Endothelial cell of umbilical vein (primary cell): ENCODE data around the gene PTPN3. TPM values are rescaled to one million over a fixed set of nuclear protein-coding genes. Genes with fewer than 3 reads are reported as not detected.

Source experiments
- BruUV-seq: library from RNA; stranded (reverse); fragments of 400-500 nt; replicated peaks from 2 replicates; lab custom pipeline; 2021; lab: Mats Ljungman, UMichigan
- CTCF ChIA-PET: fragments of 300-600, 350-600 bp; sonication (Branson Sonifier 250); formaldehyde crosslinking; loops from one replicate; lab custom pipeline; 2021; ENCODE audit warnings: antibody characterized with exemption, inconsistent platforms; lab: Charles Lee
- POLR2A ChIA-PET: fragments of 300-600, 350-600 bp; sonication (Branson Sonifier 250); formaldehyde crosslinking; loops from one replicate; lab custom pipeline; 2021; ENCODE audit warnings: antibody characterized with exemption, inconsistent platforms; lab: Charles Lee
- DNase-seq: peaks from one replicate; pipeline ENCODE4 v3.0.0-alpha.2; 2011; ENCODE audit warnings: low read depth, low spot score
- FAIRE-seq: peaks from 2 replicates; lab custom pipeline; 2011; peaks lifted over from hg19 to GRCh38; lab: Jason Lieb, UNC
- H2AFZ ChIP-seq: 2 replicates; pipeline ENCODE4 v1.6.0; 2012; ENCODE audit warnings: low read depth, low read length, control low read depth, inconsistent platforms
- H3K27ac ChIP-seq: 2 replicates; pipeline ENCODE4 v1.5.1; 2011; ENCODE audit warnings: low read depth, mild to moderate bottlenecking, control low read depth, low read length, moderate library complexity; ENCODE audit not compliant: insufficient read depth
- H3K27me3 ChIP-seq, 2 experiments: 2 replicates each; pipeline versions ENCODE4 v1.6.0 to v1.6.1; 2011; ENCODE audit warnings: low read length in 2 of 2, mixed read lengths in 1 of 2; ENCODE audit not compliant: control insufficient read depth in 2 of 2, insufficient read depth in 2 of 2
- H3K36me3 ChIP-seq, 2 experiments: 2 replicates in 1 of 2; 3 replicates in 1 of 2; pipeline ENCODE4 v1.5.1; 2011; ENCODE audit warnings: low read length in 2 of 2, mild to moderate bottlenecking in 1 of 2, moderate library complexity in 1 of 2; ENCODE audit not compliant: control insufficient read depth in 2 of 2, insufficient read depth in 2 of 2; ENCODE audit errors: extremely low read depth in 1 of 2
- H3K4me1 ChIP-seq: 3 replicates; pipeline ENCODE4 v1.5.1; 2011; ENCODE audit warnings: mild to moderate bottlenecking, low read length; ENCODE audit not compliant: control insufficient read depth, insufficient read depth; ENCODE audit errors: extremely low read depth
- H3K4me2 ChIP-seq: 2 replicates; pipeline ENCODE4 v1.6.1; 2011; ENCODE audit warnings: low read length, control low read depth, mixed read lengths; ENCODE audit not compliant: insufficient read depth
- H3K4me3 ChIP-seq, 3 experiments: fragments of 200-600 bp in 1 of 3; sonication (generic), shearing (Covaris generic) in 1 of 3; replicated peaks in 1 of 3; 2 replicates each; pipeline ENCODE4 v1.5.1; 2011 to 2016; ENCODE audit warnings: control low read depth in 3 of 3, low read length in 3 of 3, mild to moderate bottlenecking in 2 of 3, inconsistent platforms in 1 of 3, low read depth in 1 of 3, moderate library complexity in 1 of 3; ENCODE audit not compliant: insufficient read depth in 1 of 3
- H3K79me2 ChIP-seq: 2 replicates; pipeline ENCODE4 v1.6.0; 2012; ENCODE audit warnings: low read length, inconsistent platforms; ENCODE audit not compliant: control insufficient read depth, insufficient read depth
- H3K9ac ChIP-seq: replicated peaks from 2 replicates; pipeline ENCODE3; 2011; ENCODE audit warnings: low read length, control low read depth; ENCODE audit not compliant: insufficient read depth; ENCODE audit errors: extremely low read depth
- H3K9me1 ChIP-seq: replicated peaks from 3 replicates; pipeline ENCODE4 v1.6.0; 2011; ENCODE audit warnings: mild to moderate bottlenecking, low read length; ENCODE audit not compliant: control insufficient read depth, insufficient read depth; ENCODE audit errors: extremely low read depth
- H3K9me3 ChIP-seq: replicated peaks from 2 replicates; pipeline ENCODE4 v1.5.1; 2012; ENCODE audit warnings: low read length, inconsistent platforms; ENCODE audit not compliant: control insufficient read depth, insufficient read depth
- H4K20me1 ChIP-seq: replicated peaks from 2 replicates; pipeline ENCODE3; 2011; ENCODE audit warnings: mild to moderate bottlenecking, low read length; ENCODE audit not compliant: control insufficient read depth, insufficient read depth; ENCODE audit errors: extremely low read depth
- EZH2 ChIP-seq: IDR thresholded peaks from 2 replicates; pipeline ENCODE4 v1.6.1; 2012; ENCODE audit warnings: borderline replicate concordance, low read depth, mild to moderate bottlenecking, moderate library complexity, low read length, inconsistent platforms; ENCODE audit not compliant: severe bottlenecking
- FOS ChIP-seq: IDR thresholded peaks from 2 replicates; pipeline ENCODE4 v1.6.1; 2011; ENCODE audit warnings: mild to moderate bottlenecking, low read length, moderate library complexity, borderline replicate concordance; ENCODE audit not compliant: insufficient read depth
- GATA2 ChIP-seq: IDR thresholded peaks from 2 replicates; pipeline ENCODE4 v1.7.0; 2011; ENCODE audit warnings: low read depth, mild to moderate bottlenecking, moderate library complexity, mixed read lengths, low read length; ENCODE audit not compliant: insufficient read length, insufficient read depth
- JUN ChIP-seq: IDR thresholded peaks from 2 replicates; pipeline ENCODE4 v1.6.1; 2011; ENCODE audit warnings: borderline replicate concordance, low read depth; ENCODE audit not compliant: insufficient read length, insufficient read depth
- MAX ChIP-seq: IDR thresholded peaks from 2 replicates; pipeline ENCODE4 v1.6.1; 2011; ENCODE audit not compliant: insufficient read depth, insufficient read length
- MYC ChIP-seq: IDR thresholded peaks from one replicate; pipeline ENCODE4 v1.6.1; 2011; ENCODE audit warnings: mild to moderate bottlenecking, low read depth, low read length
- POLR2A ChIP-seq: IDR thresholded peaks from 2 replicates; pipeline ENCODE4 v1.6.1; 2012; ENCODE audit warnings: low read depth, mild to moderate bottlenecking, control low read depth, low read length
- POLR2AphosphoS5 ChIP-seq: IDR thresholded peaks from 2 replicates; pipeline ENCODE4 v1.6.1; 2012; ENCODE audit warnings: low read depth, mild to moderate bottlenecking, control low read depth, low read length, moderate library complexity; ENCODE audit not compliant: insufficient read depth
- dilution Hi-C: fragments of 300-500 bp; cut with MboI; formaldehyde crosslinking; loops from one replicate; pipeline ENCODE4 v1.15.0; 2019; ENCODE audit warnings: low sequenced_read_pairs; ENCODE audit not compliant: extremely low pct_ligation_motif_present
- intact Hi-C: fragments of 100-400 bp; cut with micrococcal nuclease; formaldehyde crosslinking; loops from one replicate; pipeline ENCODE4 v1.10.0; 2022
- polyA plus RNA-seq, 4 experiments: library from polyadenylated mRNA; depleted of rRNA in 3 of 4; stranded (reverse) in 3 of 4; unstranded in 1 of 4; fragments of >200 nt; gene quantifications; 2 replicates each; pipeline versions ENCODE4 v1.2.1 to v1.2.3, GENCODE V29; 2011 to 2012; ENCODE audit warnings: missing spikeins in 1 of 4
- total RNA-seq: library from RNA; stranded (reverse); gene quantifications from 2 replicates; pipeline ENCODE4 v1.2.3, GENCODE V29; 2021
- TF ChIP-seq, protein P1 (sequence below), 2 donors: IDR thresholded peaks; 1 replicate in 1 of 2; 2 replicates in 1 of 2; pipeline ENCODE4 v1.5.1; 2011; ENCODE audit warnings: low read length in 2 of 2, mild to moderate bottlenecking in 2 of 2, moderate library complexity in 2 of 2, control low read depth in 1 of 2, inconsistent platforms in 1 of 2, low read depth in 1 of 2; ENCODE audit not compliant: insufficient read depth in 1 of 2; ENCODE audit errors: extremely low read depth in 1 of 2

PTPN3 gene
- total and polyA plus RNA-seq, 2 donors (not counting 3 experiments of a cell fraction or from before 2014, with no cell fraction given): 0.01 TPM; not detected in 1

- no peak overlapping the region for H3K4me2 ChIP-seq
- TF ChIP-seq GATA2 (no peak), POLR2AphosphoS5 (no peak), JUN (no peak), POLR2A (no peak), FOS (no peak), MAX (no peak), MYC (no peak), EZH2 (no peak)
- TF ChIP-seq, protein P1, sequence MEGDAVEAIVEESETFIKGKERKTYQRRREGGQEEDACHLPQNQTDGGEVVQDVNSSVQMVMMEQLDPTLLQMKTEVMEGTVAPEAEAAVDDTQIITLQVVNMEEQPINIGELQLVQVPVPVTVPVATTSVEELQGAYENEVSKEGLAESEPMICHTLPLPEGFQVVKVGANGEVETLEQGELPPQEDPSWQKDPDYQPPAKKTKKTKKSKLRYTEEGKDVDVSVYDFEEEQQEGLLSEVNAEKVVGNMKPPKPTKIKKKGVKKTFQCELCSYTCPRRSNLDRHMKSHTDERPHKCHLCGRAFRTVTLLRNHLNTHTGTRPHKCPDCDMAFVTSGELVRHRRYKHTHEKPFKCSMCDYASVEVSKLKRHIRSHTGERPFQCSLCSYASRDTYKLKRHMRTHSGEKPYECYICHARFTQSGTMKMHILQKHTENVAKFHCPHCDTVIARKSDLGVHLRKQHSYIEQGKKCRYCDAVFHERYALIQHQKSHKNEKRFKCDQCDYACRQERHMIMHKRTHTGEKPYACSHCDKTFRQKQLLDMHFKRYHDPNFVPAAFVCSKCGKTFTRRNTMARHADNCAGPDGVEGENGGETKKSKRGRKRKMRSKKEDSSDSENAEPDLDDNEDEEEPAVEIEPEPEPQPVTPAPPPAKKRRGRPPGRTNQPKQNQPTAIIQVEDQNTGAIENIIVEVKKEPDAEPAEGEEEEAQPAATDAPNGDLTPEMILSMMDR (IDR thresholded peaks at IDR 0.05; ENCODE audit: extremely low read depth in 1 of 2, insufficient read depth in 1 of 2, low read depth in 1 of 2, low read length in 2 of 2): no peak
- no peak overlapping the region for H3K4me3 ChIP-seq
- no peak overlapping the region for H3K27ac ChIP-seq
- no peaks in the 10 kb centered on the region for H3K9me3 ChIP-seq
- H3K4me1 ChIP-seq: no peaks in the 10 kb centered on the region
- POLR2A ChIA-PET: no interaction called here
- no peaks in the 10 kb centered on the region for H4K20me1 ChIP-seq
- no peak overlapping the region for H3K9ac ChIP-seq
- no TSS peak for BruUV-seq
- peaks cover 25 to 33% of the 10 kb centered on the region in 2 experiments for H3K27me3 ChIP-seq
- dilution Hi-C loops (no loop called here), intact Hi-C loops (no loop called here)
- CTCF ChIA-PET: interaction anchor here (1.1 to 1.2 kb wide), 2 partner anchors 15 to 23 kb away, joined by 3 to 4 read pairs; no protein-coding TSS in a partner anchor
- H3K36me3 ChIP-seq: no peaks in the 10 kb centered on the region
- FAIRE-seq: no peak
- no peak for DNase-seq
- H2AFZ ChIP-seq: no peak overlapping the region
- no peaks in the 10 kb centered on the region for H3K9me1 ChIP-seq
- no peaks in the 10 kb centered on the region for H3K79me2 ChIP-seq
Observed at GRCh38 chr9:109447329-109448076, 50.6 kb downstream of the PTPN3 start.
